ENCODE results near the gene PUM1.

GRCh38 chr1:31027693-31028526 is 37.6 kb downstream of the PUM1 start:
- TF ChIP-seq CTCF (conservative IDR thresholded peaks at IDR 0.05): no peak
- TF ChIP-seq ZFX (IDR thresholded peaks at IDR 0.05): no peak
